ENCODE data around the gene CEBPZOS. TPM values are rescaled to one million over a fixed set of nuclear protein-coding genes. Genes with fewer than 3 reads are reported as not detected.

The CEBPZOS gene
- total RNA-seq, 1 donor from 2014 or later = not detected

DNA sequence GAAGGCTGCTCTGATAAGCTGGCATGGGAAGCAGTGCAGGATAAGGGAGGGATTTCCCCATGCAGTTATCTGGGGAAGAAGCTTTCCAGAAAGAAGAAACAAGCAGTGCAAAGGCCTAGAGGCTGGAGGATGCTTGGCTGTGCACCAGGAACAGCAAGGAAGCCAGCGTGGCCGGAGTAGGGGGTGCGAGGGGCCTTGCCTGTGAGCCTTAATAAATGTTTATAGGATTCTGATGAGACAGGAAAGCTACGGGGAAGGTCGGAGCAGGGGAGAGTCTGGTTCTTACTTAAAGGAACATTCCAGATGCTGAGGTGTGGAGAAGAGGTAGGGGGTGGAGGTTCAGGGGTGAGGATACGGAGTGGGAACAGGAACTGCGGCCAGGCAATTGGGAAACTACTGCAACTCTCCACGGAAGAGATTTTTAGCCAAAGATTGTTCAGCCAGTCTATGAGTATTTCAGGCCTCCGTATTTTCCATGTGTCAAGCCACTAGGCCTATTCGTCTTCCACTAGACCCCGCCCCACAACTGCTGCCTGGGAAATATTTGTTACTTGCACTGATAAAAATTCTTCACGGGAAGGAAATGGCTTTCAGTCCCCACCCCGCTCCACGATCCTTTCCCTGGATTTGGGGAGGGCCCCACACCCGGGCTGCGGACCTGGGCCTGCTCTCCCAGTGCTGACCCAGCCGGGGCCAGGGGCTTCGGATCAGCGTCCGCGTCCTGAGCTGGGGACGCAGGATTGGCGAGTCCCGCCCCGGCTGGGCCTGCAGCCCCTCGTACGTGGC is 40.0 kb upstream of the CEBPZOS start:
- Mint-ChIP-seq H3K4me1 (ENCODE audit: low read depth) (peaks cover 32% of the 10 kb centered on the region), H3K36me3 (ENCODE audit: low read depth) (peaks cover 12% of the 10 kb centered on the region), H3K27me3 (ENCODE audit: low read depth) (no peaks in the 10 kb centered on the region), H3K9me3 (ENCODE audit: low read depth) (peaks cover 6% of the 10 kb centered on the region), H3K4me3 (ENCODE audit: unreplicated experiment) (peak overlapping the region; percentile 95), H3K27ac (ENCODE audit: unreplicated experiment) (peak overlapping the region; percentile 96)
- no peak for DNase-seq (ENCODE audit: low spot score)
- TF ChIP-seq, protein P1, sequence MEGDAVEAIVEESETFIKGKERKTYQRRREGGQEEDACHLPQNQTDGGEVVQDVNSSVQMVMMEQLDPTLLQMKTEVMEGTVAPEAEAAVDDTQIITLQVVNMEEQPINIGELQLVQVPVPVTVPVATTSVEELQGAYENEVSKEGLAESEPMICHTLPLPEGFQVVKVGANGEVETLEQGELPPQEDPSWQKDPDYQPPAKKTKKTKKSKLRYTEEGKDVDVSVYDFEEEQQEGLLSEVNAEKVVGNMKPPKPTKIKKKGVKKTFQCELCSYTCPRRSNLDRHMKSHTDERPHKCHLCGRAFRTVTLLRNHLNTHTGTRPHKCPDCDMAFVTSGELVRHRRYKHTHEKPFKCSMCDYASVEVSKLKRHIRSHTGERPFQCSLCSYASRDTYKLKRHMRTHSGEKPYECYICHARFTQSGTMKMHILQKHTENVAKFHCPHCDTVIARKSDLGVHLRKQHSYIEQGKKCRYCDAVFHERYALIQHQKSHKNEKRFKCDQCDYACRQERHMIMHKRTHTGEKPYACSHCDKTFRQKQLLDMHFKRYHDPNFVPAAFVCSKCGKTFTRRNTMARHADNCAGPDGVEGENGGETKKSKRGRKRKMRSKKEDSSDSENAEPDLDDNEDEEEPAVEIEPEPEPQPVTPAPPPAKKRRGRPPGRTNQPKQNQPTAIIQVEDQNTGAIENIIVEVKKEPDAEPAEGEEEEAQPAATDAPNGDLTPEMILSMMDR (IDR thresholded peaks at IDR 0.05) = peak; percentile 13

DNA sequence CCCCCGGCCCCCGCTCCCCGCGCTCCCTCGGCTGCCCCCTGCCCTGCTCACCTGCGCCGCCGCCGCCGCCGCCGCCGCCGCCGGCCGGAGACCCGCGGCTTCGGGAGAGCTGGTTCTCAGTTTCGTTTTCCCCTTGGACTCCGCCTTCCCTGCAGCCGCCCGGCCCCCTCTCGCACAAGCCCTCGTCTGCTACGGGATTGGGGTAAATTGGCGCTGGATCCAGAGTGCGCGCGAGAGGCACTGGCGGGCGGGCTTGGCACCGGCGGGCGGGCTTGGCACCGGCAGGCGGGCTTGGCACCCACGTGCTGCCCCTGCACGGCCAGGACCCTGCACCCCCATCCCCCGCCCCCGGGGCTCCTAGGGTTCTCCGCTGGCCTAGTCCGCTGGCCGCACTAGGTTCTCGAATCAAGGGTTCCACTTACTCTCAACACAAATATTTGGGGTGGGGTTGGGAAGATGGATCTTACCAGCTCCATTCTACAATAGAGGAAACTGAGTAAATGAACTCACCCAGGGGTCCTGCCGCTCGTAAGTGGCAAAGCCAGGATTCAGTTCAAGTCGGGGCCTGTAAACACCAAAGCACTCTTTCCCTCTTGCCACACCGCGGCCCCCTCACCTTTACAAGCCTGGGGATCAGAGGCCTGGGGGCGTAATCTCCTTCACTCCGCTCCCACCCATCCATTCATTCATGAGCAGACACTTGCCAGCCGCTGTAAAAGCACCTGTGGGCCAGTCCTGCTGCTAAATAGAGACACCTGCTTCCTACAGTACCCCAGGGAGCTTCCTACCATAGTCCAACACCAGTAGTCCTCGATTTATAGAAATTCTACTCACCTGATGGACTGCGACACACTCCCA is 39.2 kb upstream of the CEBPZOS start, which contains the start of gene EIF2AK2:
Gene EIF2AK2 (minus strand): TSS at position 124 of the 858 bp plus-strand sequence. CDS start 9,174 bp downstream, outside the sequence.
- peak; percentile 96 for DNase-seq (ENCODE audit: low spot score)
- peak within 1 kb of the TSS; percentile 96 for H3K27ac Mint-ChIP-seq (ENCODE audit: unreplicated experiment)
- H3K4me1 Mint-ChIP-seq (ENCODE audit: low read depth) = peaks cover 28% of the 10 kb centered on the region
- peaks cover 11% of the 10 kb centered on the region for H3K36me3 Mint-ChIP-seq (ENCODE audit: low read depth)
- TF ChIP-seq, protein P1 (IDR thresholded peaks at IDR 0.05) = no peak
- peak within 1 kb of the TSS; percentile 95 for H3K4me3 Mint-ChIP-seq (ENCODE audit: unreplicated experiment)
- H3K27me3 Mint-ChIP-seq (ENCODE audit: low read depth) = no peaks in the 10 kb centered on the region
- H3K9me3 Mint-ChIP-seq (ENCODE audit: low read depth) = peaks cover 6% of the 10 kb centered on the region

DNA sequence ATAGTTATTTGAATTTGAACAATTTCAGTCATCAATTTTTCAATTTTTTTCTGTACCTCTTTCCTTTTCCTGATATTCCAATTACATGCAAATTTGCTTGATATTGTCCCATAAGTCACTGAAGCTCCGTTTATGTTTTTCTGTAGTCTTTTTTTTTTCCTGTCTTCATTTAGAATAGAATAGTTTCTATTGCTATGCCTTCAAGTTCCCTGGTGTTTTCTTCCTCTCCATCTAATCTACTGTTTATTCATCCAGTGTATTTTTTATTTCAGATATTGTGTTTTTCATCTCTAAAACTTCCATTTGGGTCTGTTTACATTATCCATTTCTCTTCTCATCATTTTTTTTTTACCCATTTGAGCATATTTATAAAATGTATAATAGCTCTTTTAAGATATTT is 31.5 kb upstream of the CEBPZOS start:
- Mint-ChIP-seq H3K27ac (ENCODE audit: unreplicated experiment) (no peak overlapping the region), H3K4me1 (ENCODE audit: low read depth) (peaks cover 7% of the 10 kb centered on the region), H3K36me3 (ENCODE audit: low read depth) (peaks cover 4% of the 10 kb centered on the region), H3K27me3 (ENCODE audit: low read depth) (no peaks in the 10 kb centered on the region), H3K9me3 (ENCODE audit: low read depth) (peaks cover 15% of the 10 kb centered on the region), H3K4me3 (ENCODE audit: unreplicated experiment) (no peak overlapping the region)
- DNase-seq (ENCODE audit: low spot score) = no peak
- TF ChIP-seq, protein P1 (IDR thresholded peaks at IDR 0.05) = no peak

DNA sequence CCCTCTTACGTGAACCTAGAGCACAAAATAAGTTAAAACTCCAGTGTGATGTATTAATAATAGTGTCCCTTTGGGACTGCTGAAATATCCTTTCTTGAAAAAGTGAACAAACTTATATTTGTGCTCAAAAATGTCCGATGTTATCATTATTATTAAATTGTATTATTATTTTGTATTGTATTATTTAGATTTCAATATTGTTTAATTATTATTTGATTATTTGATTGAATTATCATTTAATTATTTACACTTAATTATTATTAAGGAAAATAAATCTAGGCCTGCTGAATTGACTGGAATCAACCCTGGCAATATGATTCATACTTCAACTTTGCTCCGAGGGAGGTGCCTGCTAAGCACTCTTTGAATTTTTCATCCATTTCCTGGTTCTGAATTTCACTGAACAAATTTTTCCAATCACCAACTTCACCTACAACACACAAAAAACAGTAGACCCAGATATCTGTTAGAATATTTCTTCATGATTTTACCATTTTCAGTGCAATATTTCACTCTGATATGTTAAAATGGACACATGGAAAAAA is 28.6 kb upstream of the CEBPZOS start:
- TF ChIP-seq, protein P1 (IDR thresholded peaks at IDR 0.05) = no peak
- Mint-ChIP-seq H3K27ac (ENCODE audit: unreplicated experiment) (peak overlapping the region; percentile 66), H3K36me3 (ENCODE audit: low read depth) (peaks cover 4% of the 10 kb centered on the region)

More for the DNA sequence above, 28.6 kb upstream of the CEBPZOS start:
- Mint-ChIP-seq H3K9me3 (ENCODE audit: low read depth) (peaks cover 15% of the 10 kb centered on the region), H3K4me3 (ENCODE audit: unreplicated experiment) (no peak overlapping the region), H3K4me1 (ENCODE audit: low read depth) (peaks cover 12% of the 10 kb centered on the region), H3K27me3 (ENCODE audit: low read depth) (no peaks in the 10 kb centered on the region)
- no peak for DNase-seq (ENCODE audit: low spot score)

Measured in chondrocyte (in vitro differentiated cells).